Neutrophil (primary cell): ENCODE results near the gene MAMDC2.

ENCODE experiments used
- H3K27ac ChIP-seq: fragments of 200-600 bp; sonication (generic); 2 replicates; pipeline ENCODE4 v1.5.1; 2016; ENCODE audit warnings: mild to moderate bottlenecking, moderate library complexity
- H3K27me3 ChIP-seq: fragments of 200-600 bp; sonication (generic); 2 replicates; pipeline ENCODE4 v1.6.0; 2016; ENCODE audit warnings: mild to moderate bottlenecking
- H3K36me3 ChIP-seq: fragments of 200-600 bp; sonication (generic); 2 replicates; pipeline ENCODE4 v1.5.1; 2017
- H3K4me1 ChIP-seq, 2 experiments: fragments of 200-600 bp in 1 of 2; sonication (generic) in 1 of 2; 1 replicate in 1 of 2; 2 replicates in 1 of 2; pipeline versions ENCODE4 v1.5.1 to v1.6.1; 2013 to 2016; ENCODE audit warnings: low read depth in 1 of 2, low read length in 1 of 2, mild to moderate bottlenecking in 1 of 2, moderate library complexity in 1 of 2; ENCODE audit not compliant: control insufficient read depth in 1 of 2, insufficient read depth in 1 of 2
- H3K4me3 ChIP-seq, 2 experiments: fragments of 200-600 bp in 1 of 2; sonication (generic) in 1 of 2; 1 replicate in 1 of 2; 2 replicates in 1 of 2; pipeline ENCODE4 v1.5.1; 2013 to 2016; ENCODE audit warnings: low read depth in 1 of 2, low read length in 1 of 2, mild to moderate bottlenecking in 1 of 2, moderate library complexity in 1 of 2
- H3K9me3 ChIP-seq: fragments of 200-600 bp; sonication (generic); 2 replicates; pipeline ENCODE4 v1.5.1; 2016
- CTCF ChIP-seq: fragments of 200-600 bp; sonication (generic); IDR thresholded peaks from 2 replicates; pipeline ENCODE4 v1.5.1; 2016; ENCODE audit warnings: antibody characterized with exemption

MAMDC2 gene

GRCh38 chr9:70105147-70105546, 61.5 kb downstream of the MAMDC2 start:
- Histone ChIP-seq H3K36me3 (no peaks in the 10 kb centered on the region), H3K4me3 (no peak overlapping the region), H3K27me3 (no peaks in the 10 kb centered on the region), H3K4me1 (no peaks in the 10 kb centered on the region), H3K27ac (no peak overlapping the region), H3K9me3 (no peaks in the 10 kb centered on the region)
- TF ChIP-seq CTCF = no peak

- Histone ChIP-seq H3K27me3 (no peaks in the 10 kb centered on the region), H3K4me1 (no peaks in the 10 kb centered on the region), H3K9me3 (no peaks in the 10 kb centered on the region), H3K4me3 (no peak overlapping the region), H3K27ac (no peak overlapping the region), H3K36me3 (no peaks in the 10 kb centered on the region)
- no peak for TF ChIP-seq CTCF
Observed at GRCh38 chr9:70106571-70106970, 62.9 kb downstream of the MAMDC2 start.

- Histone ChIP-seq H3K36me3 (no peaks in the 10 kb centered on the region), H3K4me3 (no peak overlapping the region), H3K27me3 (no peaks in the 10 kb centered on the region), H3K27ac (no peak overlapping the region), H3K4me1 (no peaks in the 10 kb centered on the region), H3K9me3 (no peaks in the 10 kb centered on the region)
- no peak for TF ChIP-seq CTCF
Observed at GRCh38 chr9:70107558-70107957, 63.9 kb downstream of the MAMDC2 start.

- H3K27ac ChIP-seq = no peak overlapping the region
- H3K9me3 ChIP-seq = no peaks in the 10 kb centered on the region
- no peaks in the 10 kb centered on the region for H3K36me3 ChIP-seq
- no peak for TF ChIP-seq CTCF
- H3K4me3 ChIP-seq = no peak overlapping the region
- H3K4me1 ChIP-seq = no peaks in the 10 kb centered on the region
- H3K27me3 ChIP-seq = no peaks in the 10 kb centered on the region
Observed at GRCh38 chr9:70108181-70108580, 64.5 kb downstream of the MAMDC2 start.

- Histone ChIP-seq H3K27me3 (no peaks in the 10 kb centered on the region), H3K9me3 (no peaks in the 10 kb centered on the region), H3K36me3 (no peaks in the 10 kb centered on the region), H3K4me3 (no peak overlapping the region), H3K27ac (no peak overlapping the region), H3K4me1 (no peaks in the 10 kb centered on the region)
- TF ChIP-seq CTCF = no peak
Observed at GRCh38 chr9:70110194-70111041, 66.8 kb downstream of the MAMDC2 start.
